KOPT-K1 (cell line): ENCODE measurements around the gene AARSD1.
"Not testable (repeated sequence)": the region's sequence is repeated elsewhere in the genome, so short reads cannot be mapped to it uniquely, and the experiment has no call there.

Experiments used
- H3K27ac ChIP-seq: fragments of 200-600 bp; sonication (generic); 2 replicates; pipeline ENCODE4 v1.5.1; 2016; ENCODE audit warnings: antibody characterized with exemption, mild to moderate bottlenecking, low read depth, low read length; ENCODE audit not compliant: poor library complexity, severe bottlenecking
- H3K36me3 ChIP-seq: fragments of 200-600 bp; sonication (generic); 2 replicates; pipeline ENCODE4 v1.5.1; 2017; ENCODE audit warnings: antibody characterized with exemption, mild to moderate bottlenecking, low read length, moderate library complexity; ENCODE audit not compliant: insufficient read depth
- H3K9me3 ChIP-seq: fragments of 200-600 bp; sonication (generic); 2 replicates; pipeline ENCODE4 v1.5.1; 2017; ENCODE audit warnings: antibody characterized with exemption, low read length, mild to moderate bottlenecking; ENCODE audit not compliant: insufficient read depth, poor library complexity, severe bottlenecking

The AARSD1 gene

GRCh38 chr17:42917236-42917603 is 47.0 kb downstream of the AARSD1 start:
- Histone ChIP-seq H3K36me3 (no peaks in the 10 kb centered on the region), H3K27ac (no peak overlapping the region), H3K9me3 (no peaks in the 10 kb centered on the region)

- H3K27ac ChIP-seq, H3K9me3 ChIP-seq: not testable (repeated sequence)
These were observed 47.6 kb downstream of the AARSD1 start for GRCh38 chr17:42916388-42917235.

GRCh38 chr17:42915288-42915687 is 49.0 kb downstream of the AARSD1 start:
- not testable (repeated sequence) for H3K27ac ChIP-seq, H3K36me3 ChIP-seq, H3K9me3 ChIP-seq

More at GRCh38 chr17:42916388-42917235, 47.6 kb downstream of the AARSD1 start:
- not testable (repeated sequence) for H3K36me3 ChIP-seq

- no peaks in the 10 kb centered on the region for H3K9me3 ChIP-seq
- H3K36me3 ChIP-seq, result no peaks in the 10 kb centered on the region
- no peak overlapping the region for H3K27ac ChIP-seq
These were observed 50.2 kb downstream of the AARSD1 start for GRCh38 chr17:42913981-42914617.

GRCh38 chr17:42913522-42913921 is 50.7 kb downstream of the AARSD1 start:
- no peak overlapping the region for H3K27ac ChIP-seq
- no peaks in the 10 kb centered on the region for H3K36me3 ChIP-seq
- H3K9me3 ChIP-seq, result no peaks in the 10 kb centered on the region

GRCh38 chr17:42908872-42909700 is 55.2 kb downstream of the AARSD1 start:
- no peaks in the 10 kb centered on the region for H3K36me3 ChIP-seq
- H3K27ac ChIP-seq, result no peak overlapping the region
- no peaks in the 10 kb centered on the region for H3K9me3 ChIP-seq

- Histone ChIP-seq H3K9me3 (no peaks in the 10 kb centered on the region), H3K36me3 (no peaks in the 10 kb centered on the region), H3K27ac (no peak overlapping the region)
These were observed 57.3 kb downstream of the AARSD1 start for GRCh38 chr17:42906772-42907446.

GRCh38 chr17:42904110-42904469 is 60.2 kb downstream of the AARSD1 start:
- no peaks in the 10 kb centered on the region for H3K9me3 ChIP-seq
- no peaks in the 10 kb centered on the region for H3K36me3 ChIP-seq
- H3K27ac ChIP-seq, result no peak overlapping the region

- no peaks in the 10 kb centered on the region for H3K9me3 ChIP-seq
- no peak overlapping the region for H3K27ac ChIP-seq
- no peaks in the 10 kb centered on the region for H3K36me3 ChIP-seq
These were observed 62.6 kb downstream of the AARSD1 start for GRCh38 chr17:42901535-42902229.
